C4-2B (cell line): Measurements from ENCODE around the gene FCN2.

Source experiments
- H3K27ac ChIP-seq: fragments of 450-650 bp; 2 replicates; pipeline ENCODE4 v1.5.1; 2017
- CTCF ChIP-seq: fragments of 450-650 bp; conservative IDR thresholded peaks from 2 replicates; pipeline ENCODE4 v1.5.1; 2017; ENCODE audit warnings: mild to moderate bottlenecking
- ZFX ChIP-seq: fragments of 450-650 bp; IDR thresholded peaks from 2 replicates; pipeline ENCODE4 v1.6.1; 2017

FCN2 gene

GRCh38 chr9:134887686-134888602 lies 7.3 kb downstream of the FCN2 start:
- TF ChIP-seq CTCF, result no peak
- no peak for TF ChIP-seq ZFX
- H3K27ac ChIP-seq, result no peak overlapping the region

GRCh38 chr9:134888603-134889190 lies 8.1 kb downstream of the FCN2 start:
- H3K27ac ChIP-seq, result no peak overlapping the region
- TF ChIP-seq ZFX, result no peak
- no peak for TF ChIP-seq CTCF

- H3K27ac ChIP-seq, result no peak overlapping the region
- TF ChIP-seq ZFX (no peak), CTCF (no peak)
Observed at GRCh38 chr9:134889386-134890154, 9.0 kb downstream of the FCN2 start.

GRCh38 chr9:134890155-134890495 lies 9.5 kb downstream of the FCN2 start:
- TF ChIP-seq ZFX (no peak), CTCF (no peak)
- no peak overlapping the region for H3K27ac ChIP-seq

- no peak overlapping the region for H3K27ac ChIP-seq
- no peak for TF ChIP-seq ZFX
- TF ChIP-seq CTCF, result no peak
Observed at GRCh38 chr9:134891053-134891452, 10.4 kb downstream of the FCN2 start.

GRCh38 chr9:134891713-134892112 lies 11.1 kb downstream of the FCN2 start:
- TF ChIP-seq ZFX (no peak), CTCF (no peak)
- H3K27ac ChIP-seq, result no peak overlapping the region

- TF ChIP-seq CTCF (no peak), ZFX (no peak)
- no peak overlapping the region for H3K27ac ChIP-seq
Observed at GRCh38 chr9:134892221-134892620, 11.6 kb downstream of the FCN2 start.
